Measurements from ENCODE around the gene NEK11.

GRCh38 chr3:131323792-131324191 lies 297.1 kb downstream of the NEK11 start:
- TF ChIP-seq EZH2 (IDR thresholded peaks at IDR 0.05) (no peak), CTCF (IDR thresholded peaks at IDR 0.05) (no peak), EZH2phosphoT487 (IDR thresholded peaks at IDR 0.05) (no peak)
